Activated naive CD8-positive, alpha-beta T cell (primary cell): ENCODE results near the gene CORO7.

Experiments used
- H3K27ac Mint-ChIP-seq: one replicate; pipeline ENCODE4 v1.8.0; 2021; ENCODE audit warnings: mixed read lengths
- H3K27me3 Mint-ChIP-seq: one replicate; pipeline ENCODE4 v1.8.0; 2021; ENCODE audit warnings: mixed read lengths
- H3K36me3 Mint-ChIP-seq: one replicate; pipeline ENCODE4 v1.8.0; 2021; ENCODE audit warnings: mixed read lengths
- H3K4me1 Mint-ChIP-seq: one replicate; pipeline ENCODE4 v1.8.0; 2021; ENCODE audit warnings: low read depth, mixed read lengths
- H3K4me3 Mint-ChIP-seq: one replicate; pipeline ENCODE4 v1.8.0; 2021; ENCODE audit warnings: mild to moderate bottlenecking, mixed read lengths
- H3K9me3 Mint-ChIP-seq: one replicate; pipeline ENCODE4 v1.8.0; 2021; ENCODE audit warnings: low read depth, mixed read lengths

CORO7 gene

DNA sequence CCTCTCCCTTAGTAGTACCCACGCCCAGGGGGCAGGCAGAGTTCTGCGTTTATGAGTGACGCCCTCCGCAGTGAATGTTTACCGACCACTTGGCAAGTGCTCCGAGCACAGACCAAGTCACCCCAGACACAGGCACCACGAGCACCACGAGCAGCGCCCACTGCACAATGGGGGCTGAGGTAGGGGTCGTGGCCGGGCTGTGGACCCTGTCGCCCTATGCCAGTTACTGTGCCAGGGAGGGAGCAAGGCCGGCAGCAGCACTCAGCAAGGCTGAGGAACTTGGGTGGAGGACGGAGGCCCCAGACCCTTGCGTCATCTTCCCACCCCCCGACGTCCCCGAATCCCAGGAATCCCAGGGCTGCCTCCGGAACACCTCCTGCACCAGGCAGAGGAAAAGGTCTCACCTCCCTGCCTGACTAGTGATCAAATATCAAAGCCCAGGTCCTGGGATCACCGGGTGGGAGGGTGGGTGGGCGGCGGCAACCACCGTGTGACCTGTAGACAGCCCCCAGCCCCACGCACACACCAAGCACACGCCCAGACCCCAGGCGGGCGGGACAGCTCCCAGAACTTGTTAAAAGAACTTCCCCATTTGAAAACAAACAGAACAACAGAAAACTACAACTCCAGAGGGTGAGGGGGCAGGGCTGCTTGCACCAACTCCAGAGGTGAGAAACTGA, 39.4 kb downstream of the CORO7 start:
- Mint-ChIP-seq H3K27ac (peak overlapping the region; percentile 41), H3K4me1 (peaks cover 14% of the 10 kb centered on the region), H3K4me3 (no peak overlapping the region), H3K27me3 (no peaks in the 10 kb centered on the region), H3K36me3 (no peaks in the 10 kb centered on the region), H3K9me3 (no peaks in the 10 kb centered on the region)

- no peaks in the 10 kb centered on the region for H3K27me3 Mint-ChIP-seq
- no peak overlapping the region for H3K27ac Mint-ChIP-seq
- no peak overlapping the region for H3K4me3 Mint-ChIP-seq
- peaks cover 14% of the 10 kb centered on the region for H3K4me1 Mint-ChIP-seq
- H3K9me3 Mint-ChIP-seq, result no peaks in the 10 kb centered on the region
- H3K36me3 Mint-ChIP-seq, result no peaks in the 10 kb centered on the region
Measured at GRCh38 chr16:4376126-4376892, 40.1 kb downstream of the CORO7 start.

- Mint-ChIP-seq H3K9me3 (no peaks in the 10 kb centered on the region), H3K4me3 (no peak overlapping the region), H3K4me1 (peaks cover 17% of the 10 kb centered on the region), H3K27ac (no peak overlapping the region), H3K36me3 (no peaks in the 10 kb centered on the region), H3K27me3 (no peaks in the 10 kb centered on the region)
Measured at GRCh38 chr16:4375717-4376116, 40.7 kb downstream of the CORO7 start.

DNA sequence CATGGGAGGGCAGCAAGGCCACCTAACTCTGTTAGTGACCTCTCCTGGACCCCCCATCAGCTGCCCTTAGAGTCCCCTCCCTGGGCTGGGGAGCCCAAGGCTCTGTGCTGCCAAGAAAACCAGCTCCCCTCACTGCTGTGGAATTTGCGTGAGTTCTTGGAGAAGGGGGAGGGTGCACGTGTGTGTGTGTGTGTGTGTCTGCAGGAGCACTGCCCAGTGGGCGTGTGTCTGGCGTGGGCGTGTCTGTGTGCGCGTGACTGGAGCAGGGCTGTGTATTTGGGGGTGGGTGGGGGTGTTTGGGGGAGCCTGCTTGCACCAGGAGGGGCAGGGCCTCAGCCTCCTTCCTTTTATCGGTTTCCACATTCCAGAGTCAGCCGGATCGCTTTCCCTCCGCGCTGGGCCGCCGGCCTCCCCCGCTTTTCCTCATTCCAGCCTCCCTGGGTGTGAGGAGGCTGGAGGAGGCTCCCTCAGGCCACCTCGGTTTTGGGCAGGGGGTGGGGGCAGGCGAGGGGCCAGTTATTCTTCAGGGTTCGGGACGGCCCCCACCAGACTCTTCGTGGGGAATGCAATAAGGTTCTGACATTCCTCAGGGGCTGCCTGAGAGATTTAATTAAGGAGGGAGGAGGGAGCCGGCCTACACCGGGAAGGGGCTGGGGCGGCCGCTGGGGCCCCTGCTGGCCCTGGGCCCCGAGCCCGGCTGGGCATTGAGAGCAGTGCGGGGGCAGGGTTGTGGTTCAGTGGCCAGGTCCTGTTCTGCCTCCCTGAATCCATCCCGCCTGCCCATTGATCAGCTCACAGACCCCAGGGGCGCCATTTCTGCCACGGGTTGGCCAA, 42.3 kb downstream of the CORO7 start:
- Mint-ChIP-seq H3K27ac (no peak overlapping the region), H3K4me3 (no peak overlapping the region)

GRCh38 chr16:4373356-4373908, 43.0 kb downstream of the CORO7 start:
- no peaks in the 10 kb centered on the region for H3K36me3 Mint-ChIP-seq
- H3K27ac Mint-ChIP-seq, result no peak overlapping the region
- H3K4me3 Mint-ChIP-seq, result no peak overlapping the region
- H3K27me3 Mint-ChIP-seq, result no peaks in the 10 kb centered on the region
- no peaks in the 10 kb centered on the region for H3K9me3 Mint-ChIP-seq
- peaks cover 17% of the 10 kb centered on the region for H3K4me1 Mint-ChIP-seq

More for the DNA sequence above, 42.3 kb downstream of the CORO7 start:
- H3K9me3 Mint-ChIP-seq, result no peaks in the 10 kb centered on the region
- no peaks in the 10 kb centered on the region for H3K27me3 Mint-ChIP-seq
- H3K4me1 Mint-ChIP-seq, result peaks cover 17% of the 10 kb centered on the region
- no peaks in the 10 kb centered on the region for H3K36me3 Mint-ChIP-seq

GRCh38 chr16:4372578-4373355, 43.6 kb downstream of the CORO7 start:
- Mint-ChIP-seq H3K4me1 (peaks cover 16% of the 10 kb centered on the region), H3K27me3 (no peaks in the 10 kb centered on the region), H3K36me3 (no peaks in the 10 kb centered on the region), H3K27ac (no peak overlapping the region), H3K4me3 (peak overlapping the region; percentile 81), H3K9me3 (no peaks in the 10 kb centered on the region)

DNA sequence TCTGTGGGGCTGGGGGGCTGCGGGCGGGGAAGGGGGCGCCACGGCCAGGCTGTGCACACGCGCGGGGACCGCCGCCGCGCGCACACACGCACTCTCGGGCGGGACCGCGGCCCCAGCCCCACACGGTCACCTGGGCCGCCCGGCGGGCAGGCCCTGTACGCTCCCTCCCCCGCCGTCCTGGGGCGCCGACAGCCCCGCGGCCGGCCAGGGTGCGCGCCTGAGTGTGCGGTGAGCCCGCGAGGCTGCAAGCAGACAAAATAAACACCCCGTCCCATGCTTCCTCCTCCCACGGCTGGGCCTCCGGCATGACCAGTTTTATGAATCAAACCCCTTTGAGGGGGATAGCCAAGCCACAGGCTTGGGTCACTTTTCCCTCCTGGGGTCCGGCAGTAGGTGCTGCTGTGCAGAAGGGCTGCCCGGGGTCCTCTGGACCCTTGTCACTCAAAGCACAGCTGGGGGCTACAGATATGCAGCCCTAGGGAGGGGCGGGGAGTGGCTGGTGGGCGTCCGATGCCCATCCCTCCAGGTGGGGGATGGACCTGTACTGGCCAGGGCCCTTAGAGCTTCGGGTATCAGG, 44.3 kb downstream of the CORO7 start:
- Mint-ChIP-seq H3K27ac (no peak overlapping the region), H3K36me3 (no peaks in the 10 kb centered on the region), H3K4me1 (peaks cover 16% of the 10 kb centered on the region), H3K4me3 (peak overlapping the region; percentile 81), H3K9me3 (no peaks in the 10 kb centered on the region), H3K27me3 (no peaks in the 10 kb centered on the region)

DNA sequence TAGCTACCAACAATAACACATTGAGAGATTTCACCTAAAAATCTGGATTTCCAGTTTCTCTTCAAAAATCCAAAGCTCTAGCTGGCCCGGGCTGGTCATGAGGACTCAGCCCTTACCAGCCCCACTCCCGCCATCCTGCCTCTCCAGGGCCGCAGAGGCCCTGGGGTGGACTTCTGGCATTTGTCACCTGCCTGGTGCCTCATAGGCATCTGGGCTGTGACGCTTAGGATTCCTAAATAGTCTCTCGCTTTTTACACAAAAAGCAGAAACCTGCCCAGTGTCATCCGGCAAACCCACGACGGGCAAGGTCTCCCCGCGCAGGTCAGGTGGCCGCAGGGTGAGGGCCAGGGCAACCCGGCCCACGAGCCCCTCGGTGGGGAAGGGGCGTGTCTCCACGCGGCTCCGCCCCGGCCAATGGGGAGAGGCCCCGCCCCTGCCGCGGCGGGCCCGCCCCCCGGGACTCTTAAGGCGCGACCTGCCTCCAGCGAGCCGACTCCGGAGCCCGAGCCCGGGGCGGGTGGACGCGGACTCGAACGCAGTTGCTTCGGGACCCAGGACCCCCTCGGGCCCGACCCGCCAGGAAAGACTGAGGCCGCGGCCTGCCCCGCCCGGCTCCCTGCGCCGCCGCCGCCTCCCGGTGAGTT, 44.9 kb downstream of the CORO7 start, which contains the start of gene VASN:
TSS of gene VASN (plus strand) at position 492 of the 644 bp plus-strand sequence. CDS start 9,030 bp downstream, outside the sequence.
- Mint-ChIP-seq H3K9me3 (no peaks in the 10 kb centered on the region), H3K4me3 (peak within 1 kb of the TSS; percentile 81), H3K27me3 (no peaks in the 10 kb centered on the region), H3K27ac (no peak within 1 kb of the TSS), H3K36me3 (no peaks in the 10 kb centered on the region), H3K4me1 (peaks cover 16% of the 10 kb centered on the region)

GRCh38 chr16:4370570-4371356, 45.6 kb downstream of the CORO7 start:
- H3K4me3 Mint-ChIP-seq, result no peak overlapping the region
- no peaks in the 10 kb centered on the region for H3K9me3 Mint-ChIP-seq
- no peaks in the 10 kb centered on the region for H3K27me3 Mint-ChIP-seq
- H3K36me3 Mint-ChIP-seq, result no peaks in the 10 kb centered on the region
- H3K27ac Mint-ChIP-seq, result no peak overlapping the region
- H3K4me1 Mint-ChIP-seq, result peaks cover 16% of the 10 kb centered on the region

- H3K9me3 Mint-ChIP-seq, result no peaks in the 10 kb centered on the region
- H3K27me3 Mint-ChIP-seq, result no peaks in the 10 kb centered on the region
- peaks cover 15% of the 10 kb centered on the region for H3K4me1 Mint-ChIP-seq
- no peaks in the 10 kb centered on the region for H3K36me3 Mint-ChIP-seq
- no peak overlapping the region for H3K27ac Mint-ChIP-seq
- H3K4me3 Mint-ChIP-seq, result no peak overlapping the region
Measured at GRCh38 chr16:4370151-4370550, 46.2 kb downstream of the CORO7 start.

- Mint-ChIP-seq H3K27me3 (no peaks in the 10 kb centered on the region), H3K9me3 (no peaks in the 10 kb centered on the region), H3K4me1 (peaks cover 15% of the 10 kb centered on the region), H3K4me3 (no peak overlapping the region), H3K36me3 (no peaks in the 10 kb centered on the region), H3K27ac (no peak overlapping the region)
Measured at GRCh38 chr16:4369007-4369733, 47.2 kb downstream of the CORO7 start.

GRCh38 chr16:4367393-4367856, 49.0 kb downstream of the CORO7 start:
- H3K36me3 Mint-ChIP-seq, result no peaks in the 10 kb centered on the region
- H3K9me3 Mint-ChIP-seq, result no peaks in the 10 kb centered on the region
- H3K4me1 Mint-ChIP-seq, result peaks cover 7% of the 10 kb centered on the region
- peak overlapping the region; percentile 34 for H3K27ac Mint-ChIP-seq
- no peak overlapping the region for H3K4me3 Mint-ChIP-seq
- no peaks in the 10 kb centered on the region for H3K27me3 Mint-ChIP-seq
